Islet precursor cell (in vitro differentiated cells): ENCODE results near the gene STXBP6.

ENCODE experiments used
- DNase-seq: peaks from one replicate; pipeline ENCODE4 v3.0.0-alpha.2; 2018

Gene STXBP6

GRCh38 chr14:24911324-24912109, 138.4 kb downstream of the STXBP6 start:
- DNase-seq = no peak

GRCh38 chr14:24910408-24910986, 139.4 kb downstream of the STXBP6 start:
- no peak for DNase-seq

- no peak for DNase-seq
Observed at GRCh38 chr14:24909523-24910302, 140.2 kb downstream of the STXBP6 start.

DNA sequence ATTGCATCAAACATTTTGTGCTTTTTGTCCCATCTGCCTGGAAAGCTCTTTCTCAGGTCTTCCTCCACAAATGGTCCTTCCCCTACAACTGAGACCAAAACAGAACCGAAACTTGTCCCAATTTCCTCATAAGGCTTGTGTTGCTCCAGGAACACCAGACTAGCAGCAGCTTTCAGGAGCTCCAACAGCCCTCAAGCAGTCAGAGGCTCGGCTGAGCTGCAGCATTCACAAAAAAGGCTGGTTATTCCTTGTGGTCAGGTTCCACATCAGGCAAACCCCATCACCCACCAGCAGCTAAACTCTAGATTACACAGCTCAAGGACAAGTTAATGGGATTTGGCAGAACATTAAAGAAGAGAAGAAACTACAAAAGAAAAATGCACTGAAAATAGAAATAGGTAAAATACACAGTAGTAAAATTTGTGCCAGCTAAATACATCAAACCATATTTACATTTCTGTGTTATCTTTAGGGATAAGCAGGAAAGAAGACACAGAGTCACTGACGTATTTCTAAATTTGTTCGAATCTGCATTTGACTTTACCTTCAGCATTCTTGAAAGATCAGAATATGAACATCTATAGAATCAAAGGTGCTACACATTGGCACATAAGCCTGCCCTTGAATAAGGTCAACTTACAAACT, 141.2 kb downstream of the STXBP6 start:
- DNase-seq = no peak

DNA sequence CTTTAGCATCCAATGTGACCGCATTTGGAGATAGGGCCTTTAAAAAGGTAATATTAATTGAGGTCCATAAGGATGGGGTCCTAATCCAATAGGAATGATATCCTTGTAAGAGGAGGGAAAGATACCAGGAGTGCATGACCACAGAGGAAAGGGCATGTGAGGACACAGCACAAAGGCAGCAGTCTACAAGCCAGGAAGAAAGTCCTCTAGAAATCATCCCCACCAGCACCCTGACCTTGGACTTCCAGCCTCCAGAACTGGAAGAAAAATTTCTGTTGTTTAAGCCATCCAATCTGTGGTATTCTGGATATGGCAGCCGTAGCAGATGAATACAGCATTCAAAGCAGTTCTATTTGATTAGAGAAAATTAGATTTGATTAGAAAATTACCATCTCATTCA, 145.4 kb downstream of the STXBP6 start:
- no peak for DNase-seq

- DNase-seq = no peak
Observed at GRCh38 chr14:24903337-24903736, 146.6 kb downstream of the STXBP6 start.

- no peak for DNase-seq
Observed at GRCh38 chr14:24900269-24901100, 149.5 kb downstream of the STXBP6 start.

DNA sequence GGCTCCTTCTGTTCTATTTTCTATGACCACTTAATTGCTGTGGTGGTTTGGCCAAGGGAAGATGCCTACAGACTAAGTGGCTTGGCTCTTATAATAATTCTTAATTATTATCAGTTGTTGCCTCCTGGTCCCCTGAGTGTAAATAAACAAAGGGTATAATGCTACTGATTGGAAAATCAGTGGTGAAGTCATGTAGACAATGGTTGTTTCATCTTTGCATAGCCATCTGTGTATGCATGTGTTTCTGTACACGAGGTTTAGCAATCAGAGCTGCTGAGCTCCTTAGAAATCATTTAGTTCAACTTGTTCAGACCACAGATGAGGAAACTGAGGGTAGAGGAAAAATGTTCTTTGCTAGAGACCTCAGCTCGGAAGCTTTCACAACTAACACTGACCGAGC, 152.2 kb downstream of the STXBP6 start:
- no peak for DNase-seq

DNA sequence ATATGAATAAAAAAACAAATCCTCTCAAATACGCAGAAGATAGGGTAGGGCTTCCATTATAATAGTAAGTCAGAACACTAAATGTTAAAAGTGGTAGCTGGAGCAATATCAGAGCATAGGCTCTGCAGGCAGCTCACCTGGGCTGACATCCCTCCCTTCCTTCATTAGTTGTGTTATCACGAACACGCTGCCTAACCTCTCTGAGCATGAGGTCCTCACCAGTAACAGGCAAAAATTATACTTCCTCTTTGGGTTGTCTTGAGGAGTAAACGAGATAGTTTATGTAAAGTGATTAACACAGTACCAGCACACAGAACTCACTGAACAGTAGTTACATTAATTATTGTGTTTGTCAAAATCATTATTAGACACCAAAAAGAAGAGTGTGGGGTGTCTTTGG, 154.3 kb downstream of the STXBP6 start:
- DNase-seq = no peak

DNA sequence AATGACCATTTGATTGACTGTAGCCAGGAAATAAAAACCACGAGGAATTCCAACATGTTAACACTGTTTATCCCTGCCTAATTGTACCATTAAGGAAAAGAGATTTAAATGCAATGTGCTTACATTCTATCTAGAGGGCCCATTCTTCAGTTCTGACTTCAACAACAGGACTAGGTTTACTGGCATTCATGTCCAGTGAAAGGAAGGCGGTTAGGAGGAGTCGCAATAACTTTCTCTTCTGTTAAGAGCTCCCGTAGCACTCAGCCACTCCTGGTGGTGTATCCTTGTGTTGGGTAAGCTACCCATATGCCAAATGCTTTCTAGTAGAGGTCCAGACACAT, 154.7 kb downstream of the STXBP6 start:
- no peak for DNase-seq

- DNase-seq = no peak
Observed at GRCh38 chr14:24894583-24895242, 155.2 kb downstream of the STXBP6 start.

DNA sequence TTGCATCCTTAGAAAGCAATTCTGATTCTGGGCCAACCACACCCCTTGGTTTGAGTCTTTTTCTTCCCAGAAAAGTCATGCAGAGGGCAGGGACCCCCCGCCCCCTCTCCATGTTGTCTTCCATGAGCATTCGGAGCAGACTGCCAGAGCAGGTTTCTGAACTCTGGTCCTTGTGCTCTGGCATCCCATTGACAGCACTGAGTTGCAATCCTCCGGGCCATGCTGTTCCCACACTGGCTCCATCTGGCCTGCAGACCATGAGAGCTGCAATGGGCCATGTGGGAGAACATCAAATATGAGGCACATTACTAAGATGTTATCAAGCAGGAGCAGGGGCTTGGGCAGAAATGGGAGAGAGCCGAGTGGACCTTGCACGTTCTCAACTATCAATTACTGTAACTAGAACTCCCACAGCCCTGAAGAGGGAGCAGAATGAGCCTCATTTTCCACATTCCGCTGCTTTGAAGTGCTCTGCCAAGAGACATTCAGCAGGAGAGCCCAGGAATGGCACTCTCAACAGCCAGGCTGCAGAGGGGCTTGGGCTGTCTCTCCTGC, 157.4 kb downstream of the STXBP6 start:
- DNase-seq = peak; percentile 59

DNA sequence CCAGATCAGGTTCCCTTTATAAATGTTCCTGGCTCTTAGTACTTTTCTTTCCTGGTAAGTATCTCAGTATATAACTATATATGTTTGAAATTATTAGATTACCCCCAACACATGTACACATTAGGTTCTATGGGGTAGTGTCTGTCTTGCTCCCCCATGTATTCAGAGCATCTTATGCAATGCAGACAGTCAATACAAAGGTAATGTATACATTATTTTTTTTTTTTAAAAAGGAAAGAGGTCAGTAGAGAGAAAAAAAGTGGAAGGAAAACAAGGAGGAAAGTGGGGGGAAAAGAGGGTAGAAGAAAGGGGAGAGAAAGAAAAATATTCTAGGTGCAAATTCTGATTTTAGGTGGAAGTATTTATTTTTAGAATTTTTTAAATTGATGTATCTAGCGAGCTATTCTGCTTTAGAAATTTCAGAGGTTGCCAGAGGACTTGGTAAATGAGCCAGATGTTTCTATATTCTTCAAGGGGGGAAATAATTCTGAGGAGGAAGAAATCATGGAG, 157.9 kb downstream of the STXBP6 start:
- DNase-seq = no peak

DNA sequence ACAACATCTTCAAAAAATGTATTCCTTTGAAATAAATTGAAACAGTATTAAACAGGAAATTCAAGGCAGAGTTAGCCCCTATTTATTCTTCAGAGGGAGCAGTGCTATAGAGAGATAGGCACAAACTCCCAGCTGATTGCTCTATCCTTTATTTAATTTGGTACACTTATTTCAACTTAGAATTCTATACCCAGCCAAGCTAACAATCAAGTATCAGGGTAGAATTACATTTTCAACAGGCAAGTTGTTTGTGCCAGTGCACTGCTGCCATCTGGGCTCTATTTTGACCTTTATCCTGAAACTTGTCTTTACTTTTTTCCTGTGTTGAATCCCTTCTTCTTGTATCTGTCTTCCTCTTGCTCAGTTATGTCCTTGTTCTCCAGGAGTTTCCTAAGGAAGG, 159.2 kb downstream of the STXBP6 start:
- no peak for DNase-seq

DNA sequence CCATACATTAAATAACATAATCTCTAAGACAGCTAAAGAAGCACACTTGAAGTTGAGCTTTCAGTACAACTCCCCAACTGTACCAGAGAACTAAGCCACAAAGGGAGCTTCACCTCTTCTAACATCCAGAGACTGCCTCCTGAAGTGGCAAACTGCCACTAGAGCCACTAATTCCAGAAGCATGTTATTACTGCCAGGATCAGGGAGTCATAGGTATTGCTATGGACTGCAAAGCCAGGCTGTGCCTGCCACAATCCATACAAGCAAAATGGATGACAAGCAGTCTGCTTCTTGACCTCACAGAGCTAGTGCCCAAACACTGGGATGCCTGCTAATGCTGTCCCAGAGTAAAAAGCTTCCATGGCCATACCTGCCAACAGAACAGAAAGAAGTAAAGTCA, 160.1 kb downstream of the STXBP6 start:
- DNase-seq = no peak

DNA sequence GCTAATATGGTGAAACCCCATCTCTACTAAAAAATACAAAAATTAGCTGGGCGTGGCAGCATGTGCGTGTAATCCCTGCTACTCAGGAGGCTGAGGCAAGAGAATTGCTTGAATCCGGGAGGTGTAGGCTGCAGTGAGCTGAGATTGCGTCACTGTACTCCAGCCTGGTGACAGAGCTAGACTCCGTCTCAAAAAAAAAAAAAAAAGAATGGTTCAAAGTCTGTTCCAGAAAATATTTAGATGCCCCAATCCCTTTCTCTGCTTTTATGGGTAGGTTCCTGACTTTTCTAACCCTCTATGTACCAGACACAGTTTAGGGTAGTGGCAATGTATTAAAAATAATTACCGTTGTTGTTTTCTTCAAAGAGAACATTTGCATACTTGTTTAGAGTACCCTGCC, 161.4 kb downstream of the STXBP6 start:
- DNase-seq = no peak

DNA sequence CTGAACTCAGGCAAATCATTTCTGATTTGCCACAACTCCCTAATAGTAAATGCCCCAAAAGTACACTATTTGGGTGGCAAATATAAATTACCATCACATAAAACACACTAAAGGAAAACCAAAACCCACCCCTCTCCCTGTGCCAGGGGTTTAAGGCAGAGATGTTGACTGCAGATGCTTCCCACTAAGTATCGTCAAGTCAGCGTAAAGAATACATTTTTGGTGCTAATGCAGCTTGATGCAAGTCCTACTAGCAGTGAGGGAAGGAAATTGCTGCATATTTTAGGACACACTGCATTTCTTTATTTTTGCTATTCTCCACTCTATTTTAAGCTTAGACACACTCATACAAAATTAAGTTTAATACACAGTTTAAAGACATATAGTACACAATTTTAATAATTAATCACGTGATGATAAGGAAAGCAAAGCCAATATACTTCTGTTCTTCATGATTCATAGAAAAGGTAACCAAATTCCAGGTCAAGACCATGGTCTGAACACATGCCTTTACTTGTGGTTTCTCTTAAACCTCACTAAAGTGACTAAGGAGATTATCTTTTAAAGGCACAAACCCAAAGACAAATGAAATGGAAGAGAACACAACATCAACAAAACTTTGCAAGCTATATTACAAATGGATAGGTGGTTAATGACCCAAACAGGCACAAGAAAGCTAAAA, 162.2 kb downstream of the STXBP6 start:
- DNase-seq = no peak

- DNase-seq = no peak
Observed at GRCh38 chr14:24885410-24885913, 164.5 kb downstream of the STXBP6 start.

- no peak for DNase-seq
Observed at GRCh38 chr14:24883576-24883975, 166.4 kb downstream of the STXBP6 start.

- DNase-seq = no peak
Observed at GRCh38 chr14:24881116-24881893, 168.6 kb downstream of the STXBP6 start.
